ENCODE results near the gene ASCC3.
"Not testable (repeated sequence)": the region's sequence is repeated elsewhere in the genome, so short reads cannot be mapped to it uniquely, and the experiment has no call there.

Gene ASCC3

GRCh38 chr6:100818066-100818465, 63.1 kb downstream of the ASCC3 start:
- DNase-seq (ENCODE audit: low read depth, low spot score) = no peak
- H3K4me3 ChIP-seq (ENCODE audit: low read length) = no peak overlapping the region

- no peak for DNase-seq (ENCODE audit: low read depth, low spot score)
- H3K4me3 ChIP-seq (ENCODE audit: low read length) = no peak overlapping the region
Measured at GRCh38 chr6:100810015-100810414, 71.1 kb downstream of the ASCC3 start.

GRCh38 chr6:100809346-100809745, 71.8 kb downstream of the ASCC3 start:
- H3K4me3 ChIP-seq (ENCODE audit: low read length) = no peak overlapping the region
- DNase-seq (ENCODE audit: low read depth, low spot score) = no peak

- DNase-seq (ENCODE audit: low read depth, low spot score) = no peak
- H3K4me3 ChIP-seq (ENCODE audit: low read length) = no peak overlapping the region
Measured at GRCh38 chr6:100808638-100809275, 72.4 kb downstream of the ASCC3 start.

- no peak overlapping the region for H3K4me3 ChIP-seq (ENCODE audit: low read length)
- DNase-seq (ENCODE audit: low read depth, low spot score) = no peak
Measured at GRCh38 chr6:100806296-100806695, 74.8 kb downstream of the ASCC3 start.

GRCh38 chr6:100803264-100804045, 77.7 kb downstream of the ASCC3 start:
- DNase-seq (ENCODE audit: low read depth, low spot score) = no peak
- H3K4me3 ChIP-seq (ENCODE audit: low read length) = no peak overlapping the region

- no peak overlapping the region for H3K4me3 ChIP-seq (ENCODE audit: low read length)
- DNase-seq (ENCODE audit: low read depth, low spot score) = no peak
Measured at GRCh38 chr6:100801036-100801435, 80.1 kb downstream of the ASCC3 start.

GRCh38 chr6:100796049-100796823, 84.9 kb downstream of the ASCC3 start:
- H3K4me3 ChIP-seq (ENCODE audit: low read length) = no peak overlapping the region
- no peak for DNase-seq (ENCODE audit: low read depth, low spot score)

- H3K4me3 ChIP-seq (ENCODE audit: low read length) = no peak overlapping the region
- DNase-seq (ENCODE audit: low read depth, low spot score) = no peak
Measured at GRCh38 chr6:100790084-100790483, 91.0 kb downstream of the ASCC3 start.

GRCh38 chr6:100785982-100786381, 95.1 kb downstream of the ASCC3 start:
- DNase-seq (ENCODE audit: low read depth, low spot score) = no peak
- no peak overlapping the region for H3K4me3 ChIP-seq (ENCODE audit: low read length)

- no peak overlapping the region for H3K4me3 ChIP-seq (ENCODE audit: low read length)
- DNase-seq (ENCODE audit: low read depth, low spot score) = no peak
Measured at GRCh38 chr6:100780648-100781047, 100.5 kb downstream of the ASCC3 start.

GRCh38 chr6:100775667-100776066, 105.5 kb downstream of the ASCC3 start:
- no peak for DNase-seq (ENCODE audit: low read depth, low spot score)

GRCh38 chr6:100774681-100775080, 106.4 kb downstream of the ASCC3 start:
- H3K4me3 ChIP-seq (ENCODE audit: low read length) = no peak overlapping the region
- no peak for DNase-seq (ENCODE audit: low read depth, low spot score)

More at GRCh38 chr6:100775667-100776066, 105.5 kb downstream of the ASCC3 start:
- no peak overlapping the region for H3K4me3 ChIP-seq (ENCODE audit: low read length)

- H3K4me3 ChIP-seq (ENCODE audit: low read length) = no peak overlapping the region
- no peak for DNase-seq (ENCODE audit: low read depth, low spot score)
Measured at GRCh38 chr6:100768816-100769351, 112.2 kb downstream of the ASCC3 start.

GRCh38 chr6:100763617-100764241, 117.4 kb downstream of the ASCC3 start:
- no peak overlapping the region for H3K4me3 ChIP-seq (ENCODE audit: low read length)
- DNase-seq (ENCODE audit: low read depth, low spot score) = no peak

- no peak overlapping the region for H3K4me3 ChIP-seq (ENCODE audit: low read length)
- no peak for DNase-seq (ENCODE audit: low read depth, low spot score)
Measured at GRCh38 chr6:100761841-100762240, 119.3 kb downstream of the ASCC3 start.

GRCh38 chr6:100758386-100758785, 122.7 kb downstream of the ASCC3 start:
- DNase-seq (ENCODE audit: low read depth, low spot score); H3K4me3 ChIP-seq (ENCODE audit: low read length): not testable (repeated sequence)

- DNase-seq (ENCODE audit: low read depth, low spot score) = no peak
- H3K4me3 ChIP-seq (ENCODE audit: low read length) = no peak overlapping the region
Measured at GRCh38 chr6:100753421-100753820, 127.7 kb downstream of the ASCC3 start.

GRCh38 chr6:100751590-100751989, 129.5 kb downstream of the ASCC3 start:
- no peak overlapping the region for H3K4me3 ChIP-seq (ENCODE audit: low read length)
- DNase-seq (ENCODE audit: low read depth, low spot score) = no peak

Measured in Jurkat, Clone E6-1 (cell line).